ENCODE data around the gene TSPAN10.

Gene TSPAN10

DNA sequence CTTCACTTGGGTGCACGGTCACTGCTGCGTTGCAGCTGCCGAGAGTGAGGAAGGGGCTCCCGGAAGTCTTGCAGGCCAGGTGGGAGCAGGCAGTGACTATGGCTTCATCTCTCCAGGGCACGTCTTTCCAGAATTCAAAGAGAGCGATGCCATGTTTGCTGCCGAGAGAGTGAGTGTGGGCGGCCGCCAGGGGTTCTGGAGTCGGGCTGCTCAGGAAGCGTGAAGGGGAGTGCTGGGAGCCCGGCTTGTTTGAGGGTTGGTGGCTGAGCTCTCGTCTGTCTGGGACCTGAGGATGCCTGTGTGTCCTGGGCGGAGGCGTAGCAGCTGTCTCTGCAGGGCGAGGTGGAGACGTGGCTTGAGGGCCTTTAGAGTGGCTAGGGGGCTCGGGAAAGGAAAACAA is 53.1 kb downstream of the TSPAN10 start:
- DNase-seq: no peak

DNA sequence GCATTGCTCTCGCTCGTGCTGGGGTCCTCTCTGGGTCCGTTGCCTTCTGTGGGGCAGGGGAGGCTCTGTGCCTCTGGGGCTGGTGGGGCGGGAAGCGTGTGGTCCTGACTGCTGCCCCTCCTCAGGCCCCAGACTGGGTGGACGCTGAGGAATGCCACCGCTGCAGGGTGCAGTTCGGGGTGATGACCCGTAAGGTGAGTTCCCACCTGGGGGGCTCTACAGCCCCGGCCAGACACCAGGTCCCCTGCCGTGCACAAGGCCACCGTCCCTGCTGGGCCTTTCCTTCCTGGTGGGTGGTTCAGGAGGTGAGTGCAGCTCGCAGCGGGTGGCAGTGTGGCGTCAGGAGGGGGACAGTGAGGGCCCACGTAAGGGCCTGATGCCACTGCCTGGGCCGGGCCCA is 53.6 kb downstream of the TSPAN10 start:
- DNase-seq: no peak

- no peak for DNase-seq
Observed at GRCh38 chr17:81691196-81691595, 54.2 kb downstream of the TSPAN10 start.

DNA sequence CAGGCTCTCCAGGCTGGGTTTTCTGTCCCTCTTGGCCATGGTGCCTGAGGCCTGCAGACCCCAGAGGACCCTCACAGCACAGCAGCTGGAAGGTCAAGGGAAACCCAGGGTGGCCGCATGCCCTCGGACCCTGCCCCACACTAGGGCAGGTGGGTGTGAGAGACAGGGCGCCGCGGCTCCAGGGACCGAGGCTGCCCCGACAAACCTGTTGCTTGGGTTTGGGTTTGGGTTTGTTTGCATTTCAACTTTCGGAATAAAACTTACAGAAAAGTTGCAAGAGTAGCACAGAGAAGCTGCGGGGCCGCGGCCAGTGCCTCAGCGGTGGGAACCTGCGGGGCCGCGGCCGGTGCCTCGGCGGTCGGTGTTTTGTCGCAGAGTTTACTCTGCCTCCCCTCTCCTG is 54.6 kb downstream of the TSPAN10 start:
- DNase-seq: no peak

- no peak for DNase-seq
Observed at GRCh38 chr17:81693509-81694210, 56.7 kb downstream of the TSPAN10 start.

DNA sequence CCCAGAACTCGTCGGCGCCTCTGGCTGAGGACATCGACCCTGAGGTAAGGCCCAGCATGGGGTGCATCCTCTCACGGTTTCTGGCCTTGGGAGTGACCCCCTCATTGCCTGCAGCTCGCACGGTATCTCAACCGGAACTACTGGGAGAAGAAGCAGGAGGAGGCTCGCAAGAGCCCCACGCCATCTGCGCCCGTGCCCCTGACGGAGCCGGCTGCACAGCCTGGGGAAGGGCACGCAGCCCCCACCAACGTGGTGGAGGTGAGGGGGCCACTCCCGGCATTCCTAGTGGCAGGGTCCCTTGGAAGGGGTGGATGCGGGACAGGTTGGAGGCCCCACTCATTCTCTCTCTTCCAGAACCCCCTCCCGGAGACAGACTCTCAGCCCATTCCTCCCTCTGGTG is 57.8 kb downstream of the TSPAN10 start:
- DNase-seq: no peak

- DNase-seq: no peak
Observed at GRCh38 chr17:81695211-81695610, 58.2 kb downstream of the TSPAN10 start.

GRCh38 chr17:81695801-81696200 is 58.8 kb downstream of the TSPAN10 start:
- DNase-seq: no peak

- DNase-seq: no peak
Observed at GRCh38 chr17:81696218-81696941, 59.4 kb downstream of the TSPAN10 start.

DNA sequence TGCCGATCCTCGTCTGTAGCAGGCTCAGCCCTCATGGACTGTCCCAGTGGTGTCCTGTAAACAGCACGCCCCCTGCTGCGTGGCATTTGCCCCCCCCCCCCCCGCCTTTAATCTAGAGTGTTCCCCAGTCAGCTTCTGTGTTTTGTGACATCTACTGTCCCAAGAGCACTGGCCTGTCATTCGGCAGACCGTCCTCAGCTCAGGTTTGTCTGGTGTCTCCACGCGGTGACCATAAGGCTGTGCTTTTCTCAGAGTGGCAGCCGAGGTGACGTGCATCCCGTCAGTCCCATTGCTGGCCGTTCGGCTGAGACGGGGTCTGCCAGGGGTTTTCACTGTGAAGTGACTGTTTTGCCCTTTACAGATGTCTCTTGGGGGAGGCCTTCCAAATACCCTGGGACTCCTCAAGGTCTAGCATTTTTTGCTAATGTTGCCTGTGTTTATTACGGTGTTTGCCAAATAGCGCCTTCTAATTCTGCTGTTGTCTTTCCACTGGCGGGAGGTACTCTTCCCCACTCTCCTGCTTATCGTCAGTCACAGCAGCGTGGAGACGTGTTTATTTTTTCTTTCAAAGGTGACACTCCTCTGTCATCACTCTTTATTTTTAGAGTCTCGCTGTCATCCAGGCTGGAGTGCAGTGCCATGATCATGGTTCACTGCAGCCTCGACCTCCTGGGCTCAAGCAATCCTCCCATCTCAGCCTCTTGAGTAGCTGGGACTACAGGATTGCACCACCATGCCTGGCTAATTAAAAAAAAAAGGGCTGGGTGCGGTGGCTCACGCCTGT is 60.5 kb downstream of the TSPAN10 start:
- no peak for DNase-seq

Measured in effector CD8-positive, alpha-beta T cell (primary cell).